ENCODE data around the gene TYSND1. TPM values are rescaled to one million over a fixed set of nuclear protein-coding genes. Genes with fewer than 3 reads are reported as not detected.

TYSND1 gene
- total RNA-seq, 1 donor from 2014 or later, result 12.3 TPM

- DNase-seq (ENCODE audit: low spot score in 2 of 2), result no peak
- TF ChIP-seq CTCF (IDR thresholded peaks at IDR 0.05), result no peak
- H3K27ac ChIP-seq, result no peak overlapping the region
- H3K9me3 ChIP-seq, result no peaks in the 10 kb centered on the region
- no peaks in the 10 kb centered on the region for H3K4me1 ChIP-seq
- peaks cover 32 to 82% of the 10 kb centered on the region in 2 donors for H3K36me3 ChIP-seq
- H3K27me3 ChIP-seq, result no peaks in the 10 kb centered on the region
- intact Hi-C loops (cut with DNase I), result no loop called here
- H3K4me3 ChIP-seq, result no peak overlapping the region
Observed at GRCh38 chr10:70118196-70118595, 28.3 kb downstream of the TYSND1 start.

- Histone ChIP-seq H3K9me3 (no peaks in the 10 kb centered on the region), H3K4me1 (no peaks in the 10 kb centered on the region), H3K36me3 (peaks cover 37 to 82% of the 10 kb centered on the region in 2 donors), H3K27ac (no peak overlapping the region), H3K4me3 (no peak overlapping the region), H3K27me3 (no peaks in the 10 kb centered on the region)
- intact Hi-C loops (cut with DNase I), result no loop called here
- DNase-seq (ENCODE audit: low spot score in 2 of 2), result no peak
- TF ChIP-seq CTCF (IDR thresholded peaks at IDR 0.05), result no peak
Observed at GRCh38 chr10:70117646-70118045, 28.9 kb downstream of the TYSND1 start.

GRCh38 chr10:70115948-70116682 is 30.4 kb downstream of the TYSND1 start:
- intact Hi-C loops (cut with DNase I), result loop anchor here (1.0 kb wide), 1 partner anchor 30 kb away; the partner anchor contains the start of gene TYSND1
- Histone ChIP-seq H3K4me3 (no peak overlapping the region), H3K9me3 (no peaks in the 10 kb centered on the region), H3K27ac (no peak overlapping the region), H3K36me3 (peaks cover 50 to 87% of the 10 kb centered on the region in 2 donors), H3K4me1 (no peaks in the 10 kb centered on the region), H3K27me3 (no peaks in the 10 kb centered on the region)
- DNase-seq (ENCODE audit: low spot score in 2 of 2), result no peak
- TF ChIP-seq CTCF (IDR thresholded peaks at IDR 0.05), result peak; percentile 73 to 85 (median 81)

- DNase-seq (ENCODE audit: low spot score in 2 of 2), result no peak
- Histone ChIP-seq H3K36me3 (peaks cover 43 to 77% of the 10 kb centered on the region in 2 donors), H3K9me3 (no peaks in the 10 kb centered on the region), H3K4me1 (no peaks in the 10 kb centered on the region), H3K4me3 (no peak overlapping the region), H3K27me3 (no peaks in the 10 kb centered on the region), H3K27ac (no peak overlapping the region)
- intact Hi-C loops (cut with DNase I), result no loop called here
- no peak for TF ChIP-seq CTCF (IDR thresholded peaks at IDR 0.05)
Observed at GRCh38 chr10:70114902-70115301, 31.6 kb downstream of the TYSND1 start.

GRCh38 chr10:70112071-70112470 is 34.4 kb downstream of the TYSND1 start:
- TF ChIP-seq CTCF (IDR thresholded peaks at IDR 0.05), result no peak
- H3K4me1 ChIP-seq, result no peaks in the 10 kb centered on the region
- intact Hi-C loops (cut with DNase I), result no loop called here
- no peak for DNase-seq (ENCODE audit: low spot score in 2 of 2)
- no peak overlapping the region for H3K27ac ChIP-seq
- H3K27me3 ChIP-seq, result no peaks in the 10 kb centered on the region
- no peaks in the 10 kb centered on the region for H3K9me3 ChIP-seq
- no peak overlapping the region for H3K4me3 ChIP-seq
- peaks cover 46 to 62% of the 10 kb centered on the region in 2 donors for H3K36me3 ChIP-seq
